NOMO-1 treated with dmso at 0.1 percent for 144 hours (cell line): Measurements from ENCODE around the gene ATF6.
A peak's percentile ranks its signal among the peaks of the same experiment; 100 is the strongest.

Experiments
- DNase-seq: peaks from one replicate; lab custom pipeline; 2025; ENCODE audit not compliant: unreplicated experiment; lab: John Stamatoyannopoulos, UW

ATF6 gene

GRCh38 chr1:161956930-161957329, 190.8 kb downstream of the ATF6 start:
- no peak for DNase-seq

- no peak for DNase-seq
These were observed 192.3 kb downstream of the ATF6 start for GRCh38 chr1:161958425-161958824.

GRCh38 chr1:161962091-161962887, 196.2 kb downstream of the ATF6 start:
- DNase-seq, result no peak

DNA sequence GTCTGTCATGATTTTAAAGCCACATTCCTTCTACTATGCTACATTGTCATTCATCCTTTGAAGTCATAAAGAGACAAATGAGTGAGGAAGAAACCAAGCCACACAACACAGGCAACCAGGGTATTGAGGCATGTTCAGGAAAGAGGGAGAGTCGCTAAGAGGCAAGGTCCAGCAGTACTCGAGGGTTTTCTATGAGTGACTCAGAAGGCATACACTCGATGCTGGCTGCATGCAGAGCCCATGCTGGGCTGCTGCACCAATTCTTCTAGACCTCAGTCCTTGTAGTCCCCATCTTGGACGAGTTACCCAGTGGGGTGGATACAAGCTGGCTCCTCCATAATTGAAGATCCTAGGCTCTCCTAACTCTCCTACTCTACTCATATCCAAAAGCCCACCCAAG, 199.9 kb downstream of the ATF6 start:
- DNase-seq, result no peak

GRCh38 chr1:161970036-161970435, 203.9 kb downstream of the ATF6 start:
- no peak for DNase-seq

DNA sequence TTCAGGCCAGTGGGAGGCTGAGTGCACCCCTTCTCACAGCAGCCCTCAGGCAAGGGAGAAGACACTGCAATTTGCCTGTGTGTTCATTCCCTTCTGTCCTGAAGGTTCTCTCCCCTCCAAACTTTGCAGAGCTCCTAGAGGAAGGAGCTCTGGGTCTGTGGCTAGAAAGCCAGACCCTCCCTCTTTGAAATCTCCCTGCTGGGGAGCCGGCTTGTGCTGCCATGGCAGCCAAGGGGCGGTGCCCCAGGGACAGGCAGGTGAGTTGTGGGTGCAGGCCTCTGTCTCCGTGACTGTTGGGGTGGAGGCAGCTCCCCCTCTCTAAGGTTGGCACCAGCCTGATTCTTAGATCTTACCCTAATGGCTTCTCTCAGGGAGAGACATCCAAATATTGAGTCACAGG, 204.5 kb downstream of the ATF6 start:
- no peak for DNase-seq

DNA sequence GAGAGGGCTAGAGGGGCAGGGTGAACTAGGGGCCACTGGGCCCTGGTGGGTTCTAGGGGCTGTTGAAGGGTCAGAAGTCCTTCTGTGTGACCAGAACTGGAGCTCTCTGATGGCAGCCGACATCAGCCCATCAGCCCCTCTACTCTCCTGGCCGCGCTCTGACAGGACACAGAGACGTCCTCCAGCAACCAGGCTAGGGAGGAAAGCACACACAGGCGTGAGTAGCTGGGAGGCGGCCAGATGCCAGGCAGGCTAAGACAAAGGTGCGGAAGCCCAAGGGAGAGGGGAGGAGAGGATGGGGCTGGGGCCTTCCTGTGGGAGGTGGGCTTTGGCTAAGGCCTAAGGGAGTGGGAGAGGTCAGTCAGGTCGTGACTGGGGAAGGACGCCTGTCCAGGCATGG, 206.7 kb downstream of the ATF6 start:
- no peak for DNase-seq

GRCh38 chr1:161973924-161974845, 208.1 kb downstream of the ATF6 start:
- DNase-seq, result no peak

- DNase-seq, result no peak
These were observed 212.1 kb downstream of the ATF6 start for GRCh38 chr1:161978011-161978790.

DNA sequence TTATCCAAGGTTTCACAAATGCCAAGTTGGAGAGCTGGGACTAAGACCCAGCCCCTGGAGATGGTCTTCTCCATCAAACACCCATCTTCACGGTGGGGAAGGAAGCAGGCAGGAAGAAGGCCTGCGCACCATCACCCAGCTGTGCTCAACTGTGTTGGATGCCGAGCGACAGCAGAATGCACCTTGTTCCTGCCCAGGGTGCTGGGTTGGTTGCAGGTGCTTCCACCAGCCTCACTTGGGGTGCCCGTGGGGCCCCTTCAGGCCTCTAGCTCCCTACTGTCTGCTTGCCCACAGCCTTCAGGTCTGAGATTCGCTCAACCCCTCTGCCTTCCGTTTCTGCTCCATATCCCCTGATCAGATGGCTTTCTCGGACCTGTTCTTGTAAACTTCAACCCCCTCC, 215.0 kb downstream of the ATF6 start:
- DNase-seq, result no peak

- no peak for DNase-seq
These were observed 215.8 kb downstream of the ATF6 start for GRCh38 chr1:161981735-161982506.

DNA sequence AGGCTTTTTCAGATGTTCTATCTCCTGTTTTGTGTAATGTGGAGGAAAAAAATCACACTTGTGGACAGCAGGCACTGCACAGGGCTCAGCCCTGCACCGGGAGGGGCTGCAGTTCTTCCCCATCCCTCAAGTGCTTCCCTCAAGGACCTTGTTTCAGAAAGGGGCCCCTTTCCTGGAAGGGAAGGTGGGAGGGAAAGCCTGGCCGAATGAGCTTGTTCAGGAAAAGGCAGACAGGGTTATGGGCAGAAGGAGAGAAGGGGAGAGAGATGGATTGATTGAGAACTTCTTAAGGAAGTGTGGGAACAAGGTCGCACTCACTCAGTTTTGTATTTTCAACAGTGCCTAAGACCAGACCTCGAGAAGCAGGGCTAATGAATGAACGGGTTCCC, 216.4 kb downstream of the ATF6 start:
- no peak for DNase-seq

DNA sequence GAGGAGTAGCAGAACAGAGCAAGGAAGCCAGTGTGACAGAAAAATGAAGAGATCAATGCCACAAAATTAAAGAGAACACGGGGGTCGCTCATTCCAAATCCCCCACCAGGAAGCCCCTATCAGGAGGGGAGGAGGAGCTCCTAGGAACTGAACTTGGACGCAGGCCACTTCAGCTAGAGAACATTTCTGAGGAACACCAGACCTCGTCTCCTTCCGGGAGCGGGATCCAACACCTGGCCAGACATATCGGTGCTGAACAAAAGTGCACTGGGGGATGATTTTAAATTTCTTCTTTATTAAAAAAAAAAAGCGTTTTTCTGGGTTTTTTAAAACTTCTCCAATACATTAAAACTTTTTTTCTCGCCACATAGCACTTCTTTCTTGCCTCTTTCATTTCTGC, 216.8 kb downstream of the ATF6 start:
- no peak for DNase-seq

DNA sequence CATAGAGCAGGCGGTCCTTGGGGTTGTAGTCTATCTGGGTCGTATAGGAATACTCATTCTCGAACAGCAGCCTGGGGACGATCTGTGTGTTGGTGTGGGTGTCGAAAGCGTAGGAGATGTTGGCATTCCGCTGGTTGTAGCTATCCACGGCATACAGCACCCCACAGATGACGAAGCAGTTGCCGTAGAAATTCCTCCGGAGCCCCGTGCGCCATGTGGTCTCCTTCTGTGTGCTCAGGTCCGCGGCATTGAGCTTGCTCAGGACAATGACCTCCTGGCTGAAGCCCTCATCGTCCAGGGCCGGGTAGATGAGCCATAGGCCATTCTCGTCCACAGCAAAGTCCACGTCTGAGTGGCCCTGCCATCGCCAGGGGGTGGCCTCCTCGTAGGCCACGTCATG, 217.6 kb downstream of the ATF6 start:
- no peak for DNase-seq

DNA sequence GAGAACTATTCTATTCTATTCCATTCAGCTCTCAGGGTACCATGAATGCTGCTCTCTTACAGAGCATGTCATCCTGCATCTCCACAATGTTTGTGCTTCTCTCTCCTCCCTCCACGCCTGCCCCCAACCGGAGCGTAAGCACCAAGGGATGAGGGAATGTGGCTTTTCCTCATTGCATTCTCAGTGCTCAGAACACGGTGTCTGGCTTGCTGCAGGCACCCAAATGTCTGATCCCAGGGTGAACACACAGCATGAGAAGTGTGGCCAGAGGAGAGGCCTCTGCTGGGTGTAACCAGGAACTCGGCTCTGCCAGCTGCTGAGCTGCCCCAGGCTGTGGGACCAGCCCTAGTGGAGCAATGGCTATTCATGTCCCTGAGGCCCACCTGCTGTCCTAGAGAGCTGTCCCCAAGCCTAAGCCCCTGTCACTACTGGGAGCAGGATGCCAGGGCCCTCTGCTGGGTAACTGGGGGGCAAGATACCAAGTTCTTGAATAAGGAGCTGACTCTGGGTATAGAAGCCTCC, 219.2 kb downstream of the ATF6 start:
- no peak for DNase-seq

DNA sequence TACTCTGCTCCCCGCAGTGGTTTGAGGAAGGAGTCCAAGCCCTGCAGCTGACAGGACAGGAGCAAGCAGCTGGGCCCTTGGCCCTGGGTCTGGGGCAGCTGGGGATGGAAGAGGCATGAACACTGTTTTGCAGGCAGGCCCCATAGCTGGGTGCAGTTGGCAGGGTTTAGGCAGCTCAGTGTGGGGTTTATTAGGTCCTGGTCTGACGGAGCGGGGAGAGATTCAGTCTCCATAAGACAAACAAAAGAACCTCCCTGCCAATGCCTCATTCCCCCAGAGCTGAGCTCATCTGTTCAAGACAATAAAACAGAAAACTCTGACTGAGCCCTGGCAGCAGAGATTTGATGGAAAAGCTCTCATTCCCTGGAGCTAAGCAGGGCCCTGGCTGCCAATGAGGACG, 220.2 kb downstream of the ATF6 start:
- no peak for DNase-seq

DNA sequence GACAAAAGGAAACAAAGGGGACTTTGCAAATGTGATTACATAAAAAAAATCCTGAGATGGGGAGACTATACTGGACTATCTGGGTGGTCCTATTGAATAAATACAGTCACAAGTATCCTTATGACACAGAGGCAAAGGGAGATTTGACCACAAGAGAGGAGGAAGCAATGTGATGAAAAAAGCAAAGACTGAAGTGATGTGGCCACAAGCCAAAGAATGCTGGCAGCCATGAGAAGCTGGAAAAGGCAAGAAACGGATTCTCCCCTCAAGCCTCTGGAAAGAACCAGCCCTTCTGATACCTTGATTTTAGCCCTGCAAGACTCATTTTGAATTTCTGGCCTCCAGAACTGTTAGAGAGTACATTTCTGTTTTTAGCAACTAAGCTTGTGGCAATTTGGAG, 221.2 kb downstream of the ATF6 start:
- no peak for DNase-seq

DNA sequence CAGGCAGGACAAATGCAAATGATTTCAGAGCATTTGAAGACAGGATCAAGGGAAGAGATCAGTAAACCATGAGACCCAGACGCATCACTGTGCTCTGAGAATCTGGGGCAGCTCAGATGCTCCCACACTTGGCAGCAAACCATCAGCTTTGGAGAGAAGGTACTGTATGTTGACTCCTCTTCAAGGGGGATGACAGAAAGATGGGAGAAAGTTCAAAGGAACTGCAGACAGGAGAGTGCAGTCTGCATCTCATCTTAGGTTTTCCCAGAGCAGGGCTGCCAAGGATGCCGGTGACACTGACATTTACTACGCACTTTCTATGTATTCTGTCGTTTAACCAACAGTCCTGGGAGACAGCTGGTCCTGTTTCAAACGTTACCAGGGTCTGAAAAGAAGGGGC, 221.8 kb downstream of the ATF6 start:
- DNase-seq, result no peak

DNA sequence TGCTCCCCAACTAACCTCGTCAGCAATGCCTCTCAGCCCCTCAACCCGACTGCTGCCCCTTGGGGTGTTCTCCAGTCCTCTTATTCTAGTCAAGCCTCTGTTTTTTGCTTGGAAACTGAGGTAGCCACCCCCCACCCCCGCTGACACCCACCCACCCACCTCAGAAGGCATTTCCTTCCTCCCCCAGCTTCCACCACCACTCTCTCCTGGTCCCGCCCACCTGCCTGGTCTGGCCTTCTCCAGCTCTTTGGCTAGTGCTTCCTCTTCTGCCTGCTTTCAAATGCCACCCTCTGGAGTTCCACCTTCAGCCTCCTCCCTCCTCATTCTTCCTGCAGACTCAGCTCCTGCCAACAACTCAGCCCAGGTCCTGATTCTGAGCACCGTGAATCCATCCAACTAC, 222.3 kb downstream of the ATF6 start:
- DNase-seq, result no peak

DNA sequence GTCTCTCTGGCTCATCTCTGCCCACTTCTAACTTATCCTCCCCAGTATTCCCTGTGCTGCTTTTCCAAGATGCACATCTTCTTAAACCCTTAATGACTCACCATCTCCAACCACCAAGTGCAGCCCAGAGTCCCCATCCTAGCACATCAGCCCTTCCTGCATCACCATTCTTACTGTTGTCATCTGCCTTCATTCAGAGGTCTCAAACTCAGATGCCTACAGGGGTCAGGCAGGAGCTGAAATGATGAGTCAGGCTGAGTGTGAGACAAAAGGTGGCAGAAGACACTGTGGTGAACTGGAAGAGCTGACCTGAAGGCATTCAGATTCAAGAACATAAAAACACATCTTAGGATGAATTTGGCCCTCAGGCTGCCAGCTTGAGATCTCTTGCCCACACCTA, 223.0 kb downstream of the ATF6 start:
- DNase-seq, result no peak

GRCh38 chr1:161989786-161990185, 223.7 kb downstream of the ATF6 start:
- peak; percentile 68 for DNase-seq
